Measurements from ENCODE around the gene OTUD3. TPM values are rescaled to one million over a fixed set of nuclear protein-coding genes. Genes with fewer than 3 reads are reported as not detected.
A peak's percentile ranks its signal among the peaks of the same experiment; 100 is the strongest.

The OTUD3 gene
- total and polyA plus RNA-seq, 2 of the 13 experiments (the other 11 are each of a cell fraction or from before 2014, with no cell fraction given), result 5.2 to 7.5 TPM

DNA sequence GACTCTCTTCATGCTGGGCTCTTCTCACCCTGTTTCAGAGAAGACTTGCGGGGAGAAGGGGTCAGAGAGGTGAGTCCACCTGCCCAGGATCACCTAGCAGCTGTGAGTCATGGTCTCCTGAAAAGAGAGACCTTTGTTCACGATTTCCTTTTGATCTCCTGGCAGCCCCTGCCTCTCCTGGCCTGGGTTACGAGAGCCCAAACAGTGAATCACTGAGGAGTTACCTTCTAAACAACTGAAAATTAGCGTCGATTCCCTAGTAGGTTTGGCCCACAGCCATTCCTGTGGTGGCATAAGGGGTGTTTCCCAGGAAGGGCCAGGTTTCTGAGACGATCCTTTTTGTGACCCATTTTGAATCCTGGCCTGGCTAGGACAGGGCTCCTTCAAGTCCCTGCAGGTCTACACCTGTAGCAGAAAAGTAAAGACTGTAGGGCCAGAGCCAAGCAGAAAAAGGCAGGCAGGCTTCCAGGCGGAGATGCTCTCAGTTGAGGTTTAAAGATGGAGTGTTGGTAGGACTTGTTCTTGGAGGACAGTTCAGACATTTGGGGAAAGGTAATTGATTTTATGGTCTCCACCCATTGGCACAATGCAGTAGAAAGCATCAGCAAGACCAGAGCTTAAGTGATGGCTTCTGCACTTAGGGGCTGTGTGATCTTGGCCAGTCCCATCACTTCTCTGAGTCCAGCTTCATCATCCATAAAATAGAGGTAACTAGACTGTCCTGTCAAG, 43.3 kb downstream of the OTUD3 start (continued):
- no peak for TF ChIP-seq ARNT2 (CRISPR knock-in tag; IDR thresholded peaks at IDR 0.05; ENCODE audit: low read depth)
- TF ChIP-seq ZNF530 (CRISPR knock-in tag; IDR thresholded peaks at IDR 0.05; ENCODE audit: low read depth), result no peak
- no peak for TF ChIP-seq ZNF557 (CRISPR knock-in tag; IDR thresholded peaks at IDR 0.05)
- TF ChIP-seq POLR2AphosphoS2 (IDR thresholded peaks at IDR 0.05; ENCODE audit: low read depth, low read length), result no peak
- TF ChIP-seq HOXD1 (CRISPR knock-in tag; IDR thresholded peaks at IDR 0.05), result no peak
- TF ChIP-seq RFX5 (IDR thresholded peaks at IDR 0.05; ENCODE audit: low read depth, low read length), result no peak
- TF ChIP-seq IRX3 (CRISPR knock-in tag; IDR thresholded peaks at IDR 0.05; ENCODE audit: borderline replicate concordance, low read depth), result no peak
- no peak for TF ChIP-seq ZNF207 (IDR thresholded peaks at IDR 0.05; ENCODE audit: borderline replicate concordance)
- no peak for TF ChIP-seq NFKBIZ (CRISPR knock-in tag; IDR thresholded peaks at IDR 0.05)
- TF ChIP-seq FOXK1 (CRISPR knock-in tag; IDR thresholded peaks at IDR 0.05; ENCODE audit: borderline replicate concordance, low read depth), result 0 out of 2 replicates have a peak, but pooled peaks have one; percentile 29
- TF ChIP-seq KDM5B (CRISPR knock-in tag; IDR thresholded peaks at IDR 0.05; ENCODE audit: borderline replicate concordance), result no peak
- no peak for TF ChIP-seq ZNF253 (CRISPR knock-in tag; IDR thresholded peaks at IDR 0.05; ENCODE audit: borderline replicate concordance)
- no peak for TF ChIP-seq ZNF33B (CRISPR knock-in tag; IDR thresholded peaks at IDR 0.05)
- TF ChIP-seq SALL1 (CRISPR knock-in tag; IDR thresholded peaks at IDR 0.05), result peak; percentile 84
- no peak for TF ChIP-seq MAF1 (CRISPR knock-in tag; IDR thresholded peaks at IDR 0.05; ENCODE audit: borderline replicate concordance)
- TF ChIP-seq, protein P1, sequence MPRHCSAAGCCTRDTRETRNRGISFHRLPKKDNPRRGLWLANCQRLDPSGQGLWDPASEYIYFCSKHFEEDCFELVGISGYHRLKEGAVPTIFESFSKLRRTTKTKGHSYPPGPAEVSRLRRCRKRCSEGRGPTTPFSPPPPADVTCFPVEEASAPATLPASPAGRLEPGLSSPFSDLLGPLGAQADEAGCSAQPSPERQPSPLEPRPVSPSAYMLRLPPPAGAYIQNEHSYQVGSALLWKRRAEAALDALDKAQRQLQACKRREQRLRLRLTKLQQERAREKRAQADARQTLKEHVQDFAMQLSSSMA (CRISPR knock-in tag; IDR thresholded peaks at IDR 0.05), result no peak
- no peak for TF ChIP-seq ZNF496 (CRISPR knock-in tag; IDR thresholded peaks at IDR 0.05; ENCODE audit: insufficient replicate concordance)
- TF ChIP-seq, protein P2, sequence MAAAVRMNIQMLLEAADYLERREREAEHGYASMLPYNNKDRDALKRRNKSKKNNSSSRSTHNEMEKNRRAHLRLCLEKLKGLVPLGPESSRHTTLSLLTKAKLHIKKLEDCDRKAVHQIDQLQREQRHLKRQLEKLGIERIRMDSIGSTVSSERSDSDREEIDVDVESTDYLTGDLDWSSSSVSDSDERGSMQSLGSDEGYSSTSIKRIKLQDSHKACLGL (CRISPR knock-in tag; IDR thresholded peaks at IDR 0.05), result no peak
- TF ChIP-seq, protein P3, sequence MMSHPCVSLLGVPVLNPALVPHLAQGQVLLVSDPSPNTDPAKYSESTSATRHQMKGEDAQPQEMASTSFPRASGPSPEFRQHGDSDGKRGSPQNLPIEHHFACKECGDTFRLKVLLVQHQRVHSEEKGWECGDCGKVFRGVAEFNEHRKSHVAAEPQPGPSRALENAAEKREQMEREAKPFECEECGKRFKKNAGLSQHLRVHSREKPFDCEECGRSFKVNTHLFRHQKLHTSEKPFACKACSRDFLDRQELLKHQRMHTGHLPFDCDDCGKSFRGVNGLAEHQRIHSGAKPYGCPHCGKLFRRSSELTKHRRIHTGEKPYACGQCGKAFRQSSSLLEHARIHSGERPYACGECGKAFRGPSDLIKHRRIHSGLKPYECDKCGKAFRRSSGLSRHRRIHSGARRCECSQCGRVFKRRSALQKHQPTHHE (CRISPR knock-in tag; IDR thresholded peaks at IDR 0.05; ENCODE audit: borderline replicate concordance), result no peak
- no peak for TF ChIP-seq RAD21 (CRISPR knock-in tag; IDR thresholded peaks at IDR 0.05)
- no peak for TF ChIP-seq DR1 (CRISPR knock-in tag; IDR thresholded peaks at IDR 0.05)
- TF ChIP-seq, protein P4, sequence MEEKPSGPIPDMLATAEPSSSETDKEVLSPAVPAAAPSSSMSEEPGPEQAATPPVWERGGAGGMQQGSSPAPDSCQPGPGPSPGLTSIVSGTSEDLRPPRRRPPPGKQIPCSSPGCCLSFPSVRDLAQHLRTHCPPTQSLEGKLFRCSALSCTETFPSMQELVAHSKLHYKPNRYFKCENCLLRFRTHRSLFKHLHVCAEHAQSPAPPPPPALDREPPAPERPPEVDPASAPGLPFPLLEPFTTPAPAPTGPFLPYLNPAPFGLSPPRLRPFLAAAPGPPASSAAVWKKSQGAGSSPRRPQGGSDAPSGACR (CRISPR knock-in tag; IDR thresholded peaks at IDR 0.05), result no peak; the same call in 1 of the 2 replicates
- TF ChIP-seq REXO4 (CRISPR knock-in tag; IDR thresholded peaks at IDR 0.05; ENCODE audit: borderline replicate concordance), result no peak
- TF ChIP-seq, protein P5, sequence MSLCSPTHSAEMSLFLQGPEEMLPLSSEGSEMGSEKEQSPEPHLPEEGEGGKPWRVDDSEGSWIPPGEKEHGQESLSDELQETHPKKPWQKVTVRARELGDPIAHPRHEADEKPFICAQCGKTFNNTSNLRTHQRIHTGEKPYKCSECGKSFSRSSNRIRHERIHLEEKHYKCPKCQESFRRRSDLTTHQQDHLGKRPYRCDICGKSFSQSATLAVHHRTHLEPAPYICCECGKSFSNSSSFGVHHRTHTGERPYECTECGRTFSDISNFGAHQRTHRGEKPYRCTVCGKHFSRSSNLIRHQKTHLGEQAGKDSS (CRISPR knock-in tag; IDR thresholded peaks at IDR 0.05; ENCODE audit: borderline replicate concordance, low read depth), result no peak
- no peak for TF ChIP-seq SMAD9 (CRISPR knock-in tag; IDR thresholded peaks at IDR 0.05)
- no peak for TF ChIP-seq ZNF383 (CRISPR knock-in tag; IDR thresholded peaks at IDR 0.05; ENCODE audit: borderline replicate concordance)
- TF ChIP-seq ZNF605 (CRISPR knock-in tag; IDR thresholded peaks at IDR 0.05), result no peak
- TF ChIP-seq KDM2A (CRISPR knock-in tag; IDR thresholded peaks at IDR 0.05; ENCODE audit: borderline replicate concordance, low read depth), result peak; percentile 29; the same call in 1 of the 2 replicates
